SK-N-SH treated with all-trans-retinoic acid at 6 μM for 48 hours (cell line): ENCODE measurements around the gene DRC7.

Experiments
- ATAC-seq: fragments of 200-7000 bp; cut with Tn5 transposase; 3 replicates; pipeline ENCODE4 v1.9.1; 2020; ENCODE audit warnings: mild to moderate bottlenecking, moderate library complexity
- BACH2 ChIP-seq: fragments of 250-450 bp; sonication (Bioruptor Pico); IDR thresholded peaks from 2 replicates; pipeline ENCODE4 v1.9.0; 2021; ENCODE audit warnings: mild to moderate bottlenecking, borderline replicate concordance
- CREB5 ChIP-seq: fragments of 250-450 bp; sonication (Bioruptor Pico); IDR thresholded peaks from 2 replicates; pipeline ENCODE4 v1.5.1; 2020; ENCODE audit warnings: low read depth, mild to moderate bottlenecking, moderate library complexity
- CSDC2 ChIP-seq: fragments of 250-450 bp; sonication (Bioruptor Pico); IDR thresholded peaks from 2 replicates; pipeline ENCODE4 v1.5.0; 2020; ENCODE audit warnings: mild to moderate bottlenecking, moderate library complexity
- CSRNP3 ChIP-seq: fragments of 250-450 bp; sonication (Bioruptor Pico); IDR thresholded peaks from 2 replicates; pipeline ENCODE4 v1.5.1; 2021; ENCODE audit warnings: mild to moderate bottlenecking, moderate library complexity
- ESRRG ChIP-seq: fragments of 250-450 bp; sonication (Bioruptor Pico); IDR thresholded peaks from 2 replicates; pipeline ENCODE4 v1.6.1; 2021; ENCODE audit warnings: mild to moderate bottlenecking
- OSR1 ChIP-seq: fragments of 250-450 bp; sonication (Bioruptor Pico); IDR thresholded peaks from 2 replicates; pipeline ENCODE4 v1.8.0; 2022; ENCODE audit warnings: moderate library complexity, mild to moderate bottlenecking, inconsistent platforms
- PPARA ChIP-seq: fragments of 250-450 bp; sonication (Bioruptor Pico); IDR thresholded peaks from 2 replicates; pipeline ENCODE4 v1.5.0; 2020; ENCODE audit warnings: mild to moderate bottlenecking, borderline replicate concordance
- RARB ChIP-seq: fragments of 250-450 bp; sonication (Bioruptor Pico); IDR thresholded peaks from 2 replicates; pipeline ENCODE4 v1.8.0; 2021; ENCODE audit warnings: mild to moderate bottlenecking, moderate library complexity
- SNAI2 ChIP-seq: fragments of 250-450 bp; sonication (Bioruptor Pico); IDR thresholded peaks from 2 replicates; pipeline ENCODE4 v1.5.0; 2020; ENCODE audit warnings: mild to moderate bottlenecking, moderate library complexity
- TOX ChIP-seq: fragments of 250-450 bp; sonication (Bioruptor Pico); IDR thresholded peaks from 2 replicates; pipeline ENCODE4 v1.8.0; 2021; ENCODE audit warnings: mild to moderate bottlenecking, moderate library complexity, borderline replicate concordance
- ZFP3 ChIP-seq: fragments of 250-450 bp; sonication (Bioruptor Pico); IDR thresholded peaks from 2 replicates; pipeline ENCODE4 v1.5.0; 2020; ENCODE audit warnings: mild to moderate bottlenecking, moderate library complexity
- ZFP30 ChIP-seq: fragments of 450-650 bp; formaldehyde crosslinking; IDR thresholded peaks from 2 replicates; pipeline ENCODE4 v1.5.0; 2022; ENCODE audit warnings: mild to moderate bottlenecking, moderate library complexity
- ZNF565 ChIP-seq: fragments of 450-650 bp; formaldehyde crosslinking; conservative IDR thresholded peaks from 2 replicates; pipeline ENCODE4 v1.5.0; 2020; ENCODE audit warnings: low read depth, mild to moderate bottlenecking, moderate library complexity

The DRC7 gene

GRCh38 chr16:57735755-57736418 lies 41.3 kb downstream of the DRC7 start, which contains the start of gene KATNB1:
KATNB1 (plus strand) TSS chr16:57735770; CDS start chr16:57737244, 1,474 bp downstream.
- ATAC-seq = peak; percentile 37
- no peak for TF ChIP-seq RARB (CRISPR knock-in tag)
- no peak for TF ChIP-seq OSR1 (CRISPR knock-in tag)
- no peak for TF ChIP-seq CREB5 (CRISPR knock-in tag)
- TF ChIP-seq ZNF565 (CRISPR knock-in tag) = no peak
- TF ChIP-seq SNAI2 = no peak
- TF ChIP-seq BACH2 (CRISPR knock-in tag) = no peak
- TF ChIP-seq CSRNP3 = no peak
- no peak for TF ChIP-seq ZFP3
- TF ChIP-seq ESRRG (CRISPR knock-in tag) = no peak

- TF ChIP-seq CREB5 (CRISPR knock-in tag) = peak; percentile 43; the same call in 1 of the 2 replicates
- no peak for TF ChIP-seq ZFP30 (CRISPR knock-in tag)
- no peak for TF ChIP-seq OSR1 (CRISPR knock-in tag)
- TF ChIP-seq RARB (CRISPR knock-in tag) = no peak
- TF ChIP-seq BACH2 (CRISPR knock-in tag) = no peak
- no peak for TF ChIP-seq CSDC2 (CRISPR knock-in tag)
- no peak for TF ChIP-seq TOX (CRISPR knock-in tag)
- TF ChIP-seq, all 23 proteins: peak for 1
- peak; percentile 36 for ATAC-seq
Measured at GRCh38 chr16:57736419-57737351, 42.1 kb downstream of the DRC7 start.

GRCh38 chr16:57738844-57739243 lies 44.2 kb downstream of the DRC7 start:
- no peak for ATAC-seq

More at GRCh38 chr16:57738844-57739243, 44.2 kb downstream of the DRC7 start:
- no peak for TF ChIP-seq CREB5 (CRISPR knock-in tag)
- TF ChIP-seq PPARA = no peak
- no peak for TF ChIP-seq CSRNP3
- no peak for TF ChIP-seq CSDC2 (CRISPR knock-in tag)
- TF ChIP-seq SNAI2 = no peak
